ENCODE data around the gene SCN2B. TPM values are rescaled to one million over a fixed set of nuclear protein-coding genes. Genes with fewer than 3 reads are reported as not detected.

Gene SCN2B
- polyA plus RNA-seq, 4 donors, result under 0.01 to 2.3 (median 1.0) TPM; not detected in 1

GRCh38 chr11:118202599-118203422 lies 26.4 kb upstream of the SCN2B start:
- Histone ChIP-seq H3K27ac (ENCODE audit: low read depth in 1 of 3, low read length in 2 of 3) (peak overlapping the region; percentile 67 to 78 (median 73)), H3K9me3 (ENCODE audit: control insufficient read depth in 2 of 2, insufficient read depth in 1 of 2, low read depth in 1 of 2, low read length in 1 of 2) (no peaks in the 10 kb centered on the region), H3K4me3 (ENCODE audit: low read depth in 1 of 3, low read length in 3 of 3) (no peak overlapping the region), H3K4me1 (ENCODE audit: control insufficient read depth in 3 of 3, insufficient read depth in 2 of 3, low read depth in 1 of 3, low read length in 2 of 3) (peaks cover 5 to 73% (median 20%) of the 10 kb centered on the region in 3 donors), H3K36me3 (ENCODE audit: control insufficient read depth in 3 of 3, insufficient read depth in 2 of 3, low read depth in 1 of 3, low read length in 3 of 3) (peaks cover 0 to 2% (median 0%) of the 10 kb centered on the region in 3 donors), H3K27me3 (ENCODE audit: control insufficient read depth in 3 of 3, insufficient read depth in 3 of 3, low read length in 3 of 3) (no peaks in the 10 kb centered on the region)
- FAIRE-seq (no peak), DNase-seq (peak; percentile 91 to 97)
- WGBS, 3 donors, result 17 to 61% (median 43%) methylated on average over 7 of the region's 7 CpGs

DNA sequence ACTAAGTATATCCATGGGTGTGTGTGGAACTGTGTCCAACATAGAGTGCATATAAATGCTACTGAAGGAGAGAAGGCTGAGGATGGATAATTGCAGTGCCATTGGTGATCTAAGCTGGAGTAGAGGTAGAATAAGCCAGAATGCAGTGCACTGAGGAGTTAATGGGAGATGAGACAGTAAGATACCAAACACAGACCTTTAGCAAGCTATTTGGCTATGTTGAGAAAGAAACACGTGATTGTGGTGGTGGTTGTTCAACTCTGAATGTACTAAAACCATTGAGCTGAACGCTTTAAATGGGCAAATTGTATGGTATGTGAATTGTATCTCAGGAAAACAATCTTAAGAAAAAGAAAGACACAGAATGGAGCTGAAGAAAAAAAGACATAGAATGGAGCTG lies 25.5 kb upstream of the SCN2B start:
- no peak overlapping the region for H3K4me3 ChIP-seq (ENCODE audit: low read depth in 1 of 3, low read length in 3 of 3)
- FAIRE-seq, result no peak
- H3K4me1 ChIP-seq (ENCODE audit: control insufficient read depth in 3 of 3, insufficient read depth in 2 of 3, low read depth in 1 of 3, low read length in 2 of 3), result peaks cover 5 to 77% (median 20%) of the 10 kb centered on the region in 3 donors
- H3K27me3 ChIP-seq (ENCODE audit: control insufficient read depth in 3 of 3, insufficient read depth in 3 of 3, low read length in 3 of 3), result no peaks in the 10 kb centered on the region
- no peaks in the 10 kb centered on the region for H3K9me3 ChIP-seq (ENCODE audit: control insufficient read depth in 2 of 2, insufficient read depth in 1 of 2, low read depth in 1 of 2, low read length in 1 of 2)
- WGBS, 3 donors, result 75 to 81% (median 76%) methylated on average over 2 of the region's 2 CpGs
- H3K36me3 ChIP-seq (ENCODE audit: control insufficient read depth in 3 of 3, insufficient read depth in 2 of 3, low read depth in 1 of 3, low read length in 3 of 3), result peaks cover 0 to 2% (median 0%) of the 10 kb centered on the region in 3 donors
- DNase-seq, result no peak
- H3K27ac ChIP-seq (ENCODE audit: low read depth in 1 of 3, low read length in 2 of 3), result peak overlapping the region in 2 of 3 donors; percentile 12 to 78

GRCh38 chr11:118200901-118201680 lies 24.7 kb upstream of the SCN2B start:
- no peak for FAIRE-seq
- H3K27ac ChIP-seq (ENCODE audit: low read depth in 1 of 3, low read length in 2 of 3), result peak overlapping the region in 1 of 3 donors; percentile 78

GRCh38 chr11:118200497-118200896 lies 24.1 kb upstream of the SCN2B start:
- DNase-seq (no peak), FAIRE-seq (no peak)
- no peak overlapping the region for H3K27ac ChIP-seq (ENCODE audit: low read depth in 1 of 3, low read length in 2 of 3)
- peaks cover 0 to 2% (median 0%) of the 10 kb centered on the region in 3 donors for H3K36me3 ChIP-seq (ENCODE audit: control insufficient read depth in 3 of 3, insufficient read depth in 2 of 3, low read depth in 1 of 3, low read length in 3 of 3)
- H3K27me3 ChIP-seq (ENCODE audit: control insufficient read depth in 3 of 3, insufficient read depth in 3 of 3, low read length in 3 of 3), result no peaks in the 10 kb centered on the region
- peaks cover 5 to 74% (median 20%) of the 10 kb centered on the region in 3 donors for H3K4me1 ChIP-seq (ENCODE audit: control insufficient read depth in 3 of 3, insufficient read depth in 2 of 3, low read depth in 1 of 3, low read length in 2 of 3)
- WGBS, 3 donors, result 85 to 88% (median 87%) methylated on average over 5 of the region's 5 CpGs
- no peak overlapping the region for H3K4me3 ChIP-seq (ENCODE audit: low read depth in 1 of 3, low read length in 3 of 3)
- no peaks in the 10 kb centered on the region for H3K9me3 ChIP-seq (ENCODE audit: control insufficient read depth in 2 of 2, insufficient read depth in 1 of 2, low read depth in 1 of 2, low read length in 1 of 2)

More at GRCh38 chr11:118200901-118201680, 24.7 kb upstream of the SCN2B start:
- H3K4me1 ChIP-seq (ENCODE audit: control insufficient read depth in 3 of 3, insufficient read depth in 2 of 3, low read depth in 1 of 3, low read length in 2 of 3), result peaks cover 5 to 77% (median 20%) of the 10 kb centered on the region in 3 donors
- H3K9me3 ChIP-seq (ENCODE audit: control insufficient read depth in 2 of 2, insufficient read depth in 1 of 2, low read depth in 1 of 2, low read length in 1 of 2), result no peaks in the 10 kb centered on the region
- DNase-seq, result no peak
- no peaks in the 10 kb centered on the region for H3K27me3 ChIP-seq (ENCODE audit: control insufficient read depth in 3 of 3, insufficient read depth in 3 of 3, low read length in 3 of 3)
- H3K36me3 ChIP-seq (ENCODE audit: control insufficient read depth in 3 of 3, insufficient read depth in 2 of 3, low read depth in 1 of 3, low read length in 3 of 3), result peaks cover 0 to 2% (median 0%) of the 10 kb centered on the region in 3 donors
- H3K4me3 ChIP-seq (ENCODE audit: low read depth in 1 of 3, low read length in 3 of 3), result no peak overlapping the region
- WGBS, 3 donors, result 80 to 88% (median 80%) methylated on average over 9 of the region's 9 CpGs

DNA sequence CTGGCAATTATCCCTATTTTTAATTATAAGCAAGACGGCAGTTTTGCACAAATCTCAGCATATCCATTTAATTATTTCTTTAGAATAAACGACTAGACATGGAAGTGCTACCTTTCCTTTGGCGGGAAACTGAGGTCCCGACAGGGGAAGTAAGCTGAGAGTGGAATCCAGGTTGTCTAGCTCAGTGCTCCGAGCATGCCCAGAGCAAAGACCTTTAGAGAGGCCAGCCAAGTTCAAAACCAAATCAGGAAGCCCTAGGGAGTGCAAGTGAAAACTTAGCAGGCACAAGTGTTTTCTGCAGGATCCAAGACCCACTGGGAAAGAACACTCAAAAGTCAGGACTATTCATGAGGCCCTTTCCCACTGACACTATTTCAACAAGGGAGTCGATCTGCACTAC lies 22.7 kb upstream of the SCN2B start:
- Histone ChIP-seq H3K4me1 (ENCODE audit: control insufficient read depth in 3 of 3, insufficient read depth in 2 of 3, low read depth in 1 of 3, low read length in 2 of 3) (peaks cover under 1 to 73% (median 16%) of the 10 kb centered on the region in 3 donors), H3K4me3 (ENCODE audit: low read depth in 1 of 3, low read length in 3 of 3) (no peak overlapping the region), H3K27me3 (ENCODE audit: control insufficient read depth in 3 of 3, insufficient read depth in 3 of 3, low read length in 3 of 3) (no peaks in the 10 kb centered on the region), H3K27ac (ENCODE audit: low read depth in 1 of 3, low read length in 2 of 3) (no peak overlapping the region), H3K9me3 (ENCODE audit: control insufficient read depth in 2 of 2, insufficient read depth in 1 of 2, low read depth in 1 of 2, low read length in 1 of 2) (no peaks in the 10 kb centered on the region), H3K36me3 (ENCODE audit: control insufficient read depth in 3 of 3, insufficient read depth in 2 of 3, low read depth in 1 of 3, low read length in 3 of 3) (no peaks in the 10 kb centered on the region)
- DNase-seq (no peak), FAIRE-seq (no peak)
- WGBS, 3 donors, result 79 to 90% (median 80%) methylated on average over 6 of the region's 6 CpGs

- peaks cover 0 to 68% (median 12%) of the 10 kb centered on the region in 3 donors for H3K4me1 ChIP-seq (ENCODE audit: control insufficient read depth in 3 of 3, insufficient read depth in 2 of 3, low read depth in 1 of 3, low read length in 2 of 3)
- no peaks in the 10 kb centered on the region for H3K9me3 ChIP-seq (ENCODE audit: control insufficient read depth in 2 of 2, insufficient read depth in 1 of 2, low read depth in 1 of 2, low read length in 1 of 2)
- 1% methylated on average over 8 to 9 of the region's 9 CpGs for WGBS, 3 donors
- DNase-seq, result peak; percentile 70 to 88
- H3K27ac ChIP-seq (ENCODE audit: low read depth in 1 of 3, low read length in 2 of 3), result peak overlapping the region in 1 of 3 donors; percentile 22
- no peaks in the 10 kb centered on the region for H3K27me3 ChIP-seq (ENCODE audit: control insufficient read depth in 3 of 3, insufficient read depth in 3 of 3, low read length in 3 of 3)
- no peak overlapping the region for H3K4me3 ChIP-seq (ENCODE audit: low read depth in 1 of 3, low read length in 3 of 3)
- no peak for FAIRE-seq
- H3K36me3 ChIP-seq (ENCODE audit: control insufficient read depth in 3 of 3, insufficient read depth in 2 of 3, low read depth in 1 of 3, low read length in 3 of 3), result no peaks in the 10 kb centered on the region
These were observed 21.9 kb upstream of the SCN2B start for GRCh38 chr11:118198370-118198769.

DNA sequence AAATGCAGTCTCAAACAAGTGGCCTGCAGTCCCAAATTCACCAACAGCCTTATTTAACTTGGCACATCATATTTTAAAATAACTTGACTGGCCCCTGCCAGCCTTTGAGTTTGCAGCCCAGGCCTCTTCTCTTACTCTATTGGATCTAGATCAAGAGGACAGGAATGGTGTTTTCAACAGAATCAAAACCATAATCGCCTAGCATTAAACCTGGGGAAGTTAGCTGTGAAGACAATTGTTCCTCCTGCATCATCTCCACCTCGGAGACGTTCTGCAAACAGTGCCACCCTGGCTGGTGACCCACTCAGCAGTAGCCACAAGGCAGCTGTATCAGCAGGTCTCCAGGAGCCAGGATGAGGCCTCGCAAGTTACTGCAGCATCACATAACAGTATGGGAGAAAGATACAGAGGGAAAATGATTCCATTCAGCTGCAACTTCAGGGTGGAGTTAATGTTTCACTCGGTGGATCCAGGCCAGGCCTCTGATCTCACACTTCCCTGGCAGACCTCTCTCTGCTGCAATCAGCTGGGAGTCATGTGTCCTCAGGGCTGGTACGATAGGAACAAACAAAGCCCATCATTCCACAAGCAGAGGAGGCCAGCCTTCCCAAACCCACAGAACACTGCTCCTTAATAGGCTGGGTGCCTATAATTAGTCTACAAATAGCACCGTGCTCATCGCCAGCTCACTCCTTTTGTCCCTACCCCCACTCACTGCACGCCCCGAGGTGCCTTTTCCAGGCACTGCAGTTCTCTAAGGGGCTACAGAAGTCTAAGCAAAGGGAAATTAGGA lies 18.6 kb upstream of the SCN2B start:
- Histone ChIP-seq H3K9me3 (ENCODE audit: control insufficient read depth in 2 of 2, insufficient read depth in 1 of 2, low read depth in 1 of 2, low read length in 1 of 2) (peaks cover 0 to 12% of the 10 kb centered on the region in 2 donors), H3K4me1 (ENCODE audit: control insufficient read depth in 3 of 3, insufficient read depth in 2 of 3, low read depth in 1 of 3, low read length in 2 of 3) (peaks cover 0 to 44% (median 0%) of the 10 kb centered on the region in 3 donors), H3K27me3 (ENCODE audit: control insufficient read depth in 3 of 3, insufficient read depth in 3 of 3, low read length in 3 of 3) (no peaks in the 10 kb centered on the region), H3K27ac (ENCODE audit: low read depth in 1 of 3, low read length in 2 of 3) (peak overlapping the region in 2 of 3 donors; percentile 62 to 72), H3K36me3 (ENCODE audit: control insufficient read depth in 3 of 3, insufficient read depth in 2 of 3, low read depth in 1 of 3, low read length in 3 of 3) (no peaks in the 10 kb centered on the region), H3K4me3 (ENCODE audit: low read depth in 1 of 3, low read length in 3 of 3) (no peak overlapping the region)
- FAIRE-seq, result no peak
- 14 to 37% (median 24%) methylated on average over 10 of the region's 10 CpGs for WGBS, 3 donors
- DNase-seq, result peak; percentile 92
